Right atrium auricular region (tissue), 2 donors: ENCODE measurements around the gene CFD. TPM values are rescaled to one million over a fixed set of nuclear protein-coding genes. Genes with fewer than 3 reads are reported as not detected.

Experiments used
- DNase-seq: peaks from one replicate; pipeline ENCODE4 v3.0.0-alpha.2; 2019; ENCODE audit warnings: low spot score
- H3K27ac ChIP-seq, 2 donors: fragments of 200-600 bp; sonication (generic); 1 replicate in 1 of 2; 2 replicates in 1 of 2; pipeline ENCODE4 v1.5.1; 2016 to 2019
- H3K27me3 ChIP-seq, 2 donors: fragments of 200-600 bp; sonication (generic); one replicate each; pipeline versions ENCODE4 v1.5.1 to v1.6.0; 2017 to 2019
- H3K36me3 ChIP-seq: fragments of 200-600 bp; sonication (generic); one replicate; pipeline ENCODE4 v1.5.1; 2016
- H3K4me1 ChIP-seq, 2 donors: fragments of 200-600 bp; sonication (generic); one replicate each; pipeline versions ENCODE4 v1.5.1 to v1.6.0; 2017 to 2019
- H3K4me3 ChIP-seq, 2 donors: fragments of 200-600 bp; sonication (generic); 1 replicate in 1 of 2; 2 replicates in 1 of 2; pipeline ENCODE4 v1.5.1; 2017 to 2019; ENCODE audit warnings: mild to moderate bottlenecking in 1 of 2, moderate library complexity in 1 of 2
- H3K9me3 ChIP-seq, 2 donors: fragments of 200-600 bp; sonication (generic); one replicate each; pipeline ENCODE4 v1.5.1; 2019
- total RNA-seq, 2 donors: library from RNA; depleted of rRNA; stranded (reverse); fragments of >200 nt; gene quantifications; one replicate each; pipeline ENCODE4 v1.1.0, GENCODE V29; 2016
- TF ChIP-seq, protein P1 (sequence below), 2 donors: fragments of 200-600 bp; sonication (generic); IDR thresholded peaks; one replicate each; pipeline ENCODE4 v1.5.1; 2019; ENCODE audit warnings: antibody characterized with exemption in 2 of 2

The CFD gene
- total RNA-seq, 2 donors from 2014 or later = 133 to 652 TPM

DNA sequence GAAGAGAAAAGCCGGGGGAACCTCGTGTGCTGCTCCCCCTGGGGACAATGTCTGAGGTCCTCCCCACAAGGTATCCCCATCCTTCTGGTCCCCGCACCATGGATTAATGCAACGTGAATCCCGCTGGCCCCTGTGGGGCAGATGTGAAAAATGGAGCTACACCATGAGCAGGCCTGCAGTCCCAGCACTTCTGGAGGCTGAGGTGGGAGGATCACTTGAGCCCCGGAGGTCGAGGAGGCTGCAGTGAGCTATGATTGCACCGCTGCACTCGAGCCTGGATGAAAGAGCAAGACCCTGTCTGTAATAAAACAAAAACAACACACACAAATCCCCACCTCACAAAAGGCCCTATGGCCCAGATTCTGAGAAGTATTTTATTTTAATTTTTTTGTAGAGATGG, 1.2 kb upstream of the CFD start:
- DNase-seq = no peak
- peaks cover 0 to 29% of the 10 kb centered on the region in 2 donors for H3K4me1 ChIP-seq
- no peaks in the 10 kb centered on the region for H3K9me3 ChIP-seq
- peaks cover 0 to 7% of the 10 kb centered on the region in 2 donors for H3K27me3 ChIP-seq
- no peaks in the 10 kb centered on the region for H3K36me3 ChIP-seq
- no peak overlapping the region for H3K4me3 ChIP-seq
- H3K27ac ChIP-seq = peak overlapping the region in 1 of 2 donors; percentile 70
- TF ChIP-seq, protein P1, sequence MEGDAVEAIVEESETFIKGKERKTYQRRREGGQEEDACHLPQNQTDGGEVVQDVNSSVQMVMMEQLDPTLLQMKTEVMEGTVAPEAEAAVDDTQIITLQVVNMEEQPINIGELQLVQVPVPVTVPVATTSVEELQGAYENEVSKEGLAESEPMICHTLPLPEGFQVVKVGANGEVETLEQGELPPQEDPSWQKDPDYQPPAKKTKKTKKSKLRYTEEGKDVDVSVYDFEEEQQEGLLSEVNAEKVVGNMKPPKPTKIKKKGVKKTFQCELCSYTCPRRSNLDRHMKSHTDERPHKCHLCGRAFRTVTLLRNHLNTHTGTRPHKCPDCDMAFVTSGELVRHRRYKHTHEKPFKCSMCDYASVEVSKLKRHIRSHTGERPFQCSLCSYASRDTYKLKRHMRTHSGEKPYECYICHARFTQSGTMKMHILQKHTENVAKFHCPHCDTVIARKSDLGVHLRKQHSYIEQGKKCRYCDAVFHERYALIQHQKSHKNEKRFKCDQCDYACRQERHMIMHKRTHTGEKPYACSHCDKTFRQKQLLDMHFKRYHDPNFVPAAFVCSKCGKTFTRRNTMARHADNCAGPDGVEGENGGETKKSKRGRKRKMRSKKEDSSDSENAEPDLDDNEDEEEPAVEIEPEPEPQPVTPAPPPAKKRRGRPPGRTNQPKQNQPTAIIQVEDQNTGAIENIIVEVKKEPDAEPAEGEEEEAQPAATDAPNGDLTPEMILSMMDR (IDR thresholded peaks at IDR 0.05) = no peak

DNA sequence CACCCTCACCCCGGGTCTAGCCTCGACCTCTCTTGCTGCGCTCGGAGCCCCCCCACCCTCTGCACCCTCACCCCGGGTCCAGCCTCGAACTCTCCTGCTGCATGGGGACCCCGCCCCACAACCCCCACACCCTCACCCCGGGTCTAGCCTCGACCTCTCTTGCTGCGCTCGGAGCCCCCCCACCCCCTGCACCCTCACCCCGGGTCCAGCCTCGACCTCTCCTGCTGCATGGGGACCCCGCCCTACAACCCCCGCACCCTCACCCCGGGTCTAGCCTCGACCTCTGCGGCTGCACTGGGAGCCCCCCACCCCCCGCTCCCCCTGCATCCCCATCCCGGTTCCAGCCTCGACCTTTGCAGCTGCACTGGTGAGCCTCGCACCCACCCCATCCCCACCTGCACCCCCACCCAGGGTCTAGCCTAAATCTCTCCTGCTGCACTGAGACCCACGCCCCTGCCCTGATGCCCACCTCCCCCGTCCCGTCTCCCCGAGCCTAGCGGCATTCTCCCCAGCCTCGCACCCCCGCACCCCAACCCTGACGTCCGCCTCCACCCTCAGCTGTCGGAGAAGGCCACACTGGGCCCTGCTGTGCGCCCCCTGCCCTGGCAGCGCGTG, 1.8 kb downstream of the CFD start:
- peaks cover 0 to 34% of the 10 kb centered on the region in 2 donors for H3K4me1 ChIP-seq
- TF ChIP-seq, protein P1 (IDR thresholded peaks at IDR 0.05) = no peak
- no peak overlapping the region for H3K27ac ChIP-seq
- peaks cover 0 to 6% of the 10 kb centered on the region in 2 donors for H3K27me3 ChIP-seq
- no peaks in the 10 kb centered on the region for H3K36me3 ChIP-seq
- peak overlapping the region; percentile 35 to 53 for H3K4me3 ChIP-seq
- DNase-seq = no peak
- H3K9me3 ChIP-seq = no peaks in the 10 kb centered on the region

DNA sequence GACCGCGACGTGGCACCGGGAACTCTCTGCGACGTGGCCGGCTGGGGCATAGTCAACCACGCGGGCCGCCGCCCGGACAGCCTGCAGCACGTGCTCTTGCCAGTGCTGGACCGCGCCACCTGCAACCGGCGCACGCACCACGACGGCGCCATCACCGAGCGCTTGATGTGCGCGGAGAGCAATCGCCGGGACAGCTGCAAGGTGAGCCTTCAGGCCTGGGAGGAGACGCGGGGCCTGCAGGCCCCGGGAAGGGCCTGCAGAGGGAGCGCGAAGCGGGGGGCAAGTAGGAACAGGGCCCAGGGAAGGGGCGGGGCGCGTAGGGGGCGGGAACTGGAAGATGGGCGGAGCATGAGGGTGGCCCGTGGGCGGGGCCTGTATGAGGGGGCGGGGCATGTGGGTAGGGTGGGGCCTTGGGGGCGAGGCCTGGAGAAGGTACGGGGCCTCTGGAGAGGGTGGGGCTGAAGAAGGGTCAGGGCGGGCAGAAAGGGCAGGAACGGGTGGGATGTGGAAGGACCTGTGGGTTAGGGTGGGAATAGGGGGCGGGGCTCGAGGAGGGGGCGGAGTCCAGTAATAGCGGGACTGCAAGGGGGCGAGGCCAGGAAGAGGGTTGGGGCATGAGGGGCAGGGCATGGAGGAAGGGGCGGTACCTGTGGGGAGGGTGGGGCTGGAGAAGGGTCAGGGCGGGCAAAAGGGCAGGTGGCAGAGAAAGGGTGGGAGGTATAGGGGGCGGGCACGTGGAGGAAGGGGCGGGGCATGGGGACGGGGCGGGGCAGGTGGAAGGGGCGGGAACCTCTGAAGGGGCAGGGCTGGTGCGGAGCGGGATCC, 2.5 kb downstream of the CFD start:
- Histone ChIP-seq H3K36me3 (no peaks in the 10 kb centered on the region), H3K4me3 (peak overlapping the region in 1 of 2 donors; percentile 15), H3K27me3 (peaks cover 0 to 6% of the 10 kb centered on the region in 2 donors), H3K4me1 (peaks cover 0 to 34% of the 10 kb centered on the region in 2 donors), H3K27ac (no peak overlapping the region), H3K9me3 (no peaks in the 10 kb centered on the region)
- TF ChIP-seq, protein P1 (IDR thresholded peaks at IDR 0.05) = no peak
- DNase-seq = no peak

DNA sequence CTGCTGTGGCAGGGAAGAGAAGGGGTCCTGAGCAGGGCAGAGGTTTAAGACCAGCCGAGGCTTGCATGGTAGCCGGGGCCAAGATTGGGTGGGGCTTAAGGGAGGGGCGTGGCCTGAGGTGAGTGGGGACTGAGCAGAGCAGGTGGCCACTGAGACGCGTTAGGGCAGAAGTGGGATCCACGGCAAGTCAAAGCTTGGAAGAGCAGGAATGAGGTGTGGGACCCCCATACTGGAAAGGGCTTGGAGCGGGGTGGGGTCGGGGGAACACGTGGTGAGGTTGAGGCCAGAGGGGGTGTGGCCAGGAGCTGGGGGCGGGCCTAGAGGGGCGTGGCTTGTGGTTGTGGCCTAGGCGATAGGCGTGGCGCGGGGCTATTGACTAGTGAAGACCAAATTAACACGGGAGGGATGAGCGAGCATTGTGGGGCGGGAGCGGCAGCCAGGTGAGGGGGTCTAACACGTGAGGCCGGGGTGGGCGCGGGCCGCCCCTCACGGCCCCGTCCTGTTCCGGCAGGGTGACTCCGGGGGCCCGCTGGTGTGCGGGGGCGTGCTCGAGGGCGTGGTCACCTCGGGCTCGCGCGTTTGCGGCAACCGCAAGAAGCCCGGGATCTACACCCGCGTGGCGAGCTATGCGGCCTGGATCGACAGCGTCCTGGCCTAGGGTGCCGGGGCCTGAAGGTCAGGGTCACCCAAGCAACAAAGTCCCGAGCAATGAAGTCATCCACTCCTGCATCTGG, 3.3 kb downstream of the CFD start:
- no peak for DNase-seq
- Histone ChIP-seq H3K9me3 (no peaks in the 10 kb centered on the region), H3K27me3 (peaks cover 0 to 6% of the 10 kb centered on the region in 2 donors), H3K4me1 (peaks cover 0 to 34% of the 10 kb centered on the region in 2 donors), H3K4me3 (peak overlapping the region in 1 of 2 donors; percentile 15), H3K27ac (no peak overlapping the region), H3K36me3 (peaks cover 4% of the 10 kb centered on the region)
- TF ChIP-seq, protein P1 (IDR thresholded peaks at IDR 0.05) = no peak

DNA sequence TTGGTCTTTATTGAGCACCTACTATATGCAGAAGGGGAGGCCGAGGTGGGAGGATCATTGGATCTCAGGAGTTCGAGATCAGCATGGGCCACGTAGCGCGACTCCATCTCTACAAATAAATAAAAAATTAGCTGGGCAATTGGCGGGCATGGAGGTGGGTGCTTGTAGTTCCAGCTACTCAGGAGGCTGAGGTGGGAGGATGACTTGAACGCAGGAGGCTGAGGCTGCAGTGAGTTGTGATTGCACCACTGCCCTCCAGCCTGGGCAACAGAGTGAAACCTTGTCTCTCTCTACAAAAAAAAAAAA, 3.8 kb downstream of the CFD start:
- DNase-seq = no peak
- H3K9me3 ChIP-seq = no peaks in the 10 kb centered on the region
- TF ChIP-seq, protein P1 (IDR thresholded peaks at IDR 0.05) = no peak
- no peak overlapping the region for H3K27ac ChIP-seq
- H3K4me1 ChIP-seq = peaks cover 0 to 34% of the 10 kb centered on the region in 2 donors
- peaks cover 9% of the 10 kb centered on the region for H3K36me3 ChIP-seq
- peaks cover 0 to 6% of the 10 kb centered on the region in 2 donors for H3K27me3 ChIP-seq
- no peak overlapping the region for H3K4me3 ChIP-seq
